ENCODE data around the gene SLN. TPM values are rescaled to one million over a fixed set of nuclear protein-coding genes. Genes with fewer than 3 reads are reported as not detected.

Gene SLN
- total RNA-seq, 1 donor from 2014 or later = not detected

DNA sequence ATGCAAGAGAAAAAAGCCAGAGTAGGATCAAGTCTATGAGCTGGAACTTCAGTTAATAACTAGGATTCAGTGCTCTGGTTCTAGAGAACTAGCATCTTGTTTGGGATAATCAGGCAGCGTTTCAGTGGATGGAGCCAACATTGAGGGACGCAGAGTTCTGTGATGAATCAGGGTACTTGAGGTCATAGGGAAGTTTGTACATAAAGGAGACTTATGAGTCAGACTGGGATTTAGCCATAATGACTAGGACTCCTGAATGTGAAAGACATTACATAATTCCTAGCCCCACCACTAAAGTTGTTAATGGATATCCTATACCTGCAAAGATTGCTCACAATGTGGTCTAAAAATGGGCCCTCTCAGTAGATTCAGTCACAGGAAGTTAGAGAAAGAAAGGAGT, 6.8 kb downstream of the SLN start:
- H2AFZ ChIP-seq (replicated peaks) = no peak overlapping the region
- Mint-ChIP-seq H3K36me3 (no peaks in the 10 kb centered on the region), H3K9me3 (no peaks in the 10 kb centered on the region), H3K27ac (no peak overlapping the region), H3K4me1 (peaks cover 4% of the 10 kb centered on the region), H3K4me3 (no peak overlapping the region), H3K27me3 (ENCODE audit: insufficient read depth, low read depth) (no peaks in the 10 kb centered on the region)
- no peaks in the 10 kb centered on the region for H3K79me2 ChIP-seq (ENCODE audit: low read depth)
- no peak overlapping the region for H3K9ac ChIP-seq
- H3K4me3 ChIP-seq = no peak overlapping the region
- H3K4me2 ChIP-seq = no peak overlapping the region
- no peak for DNase-seq (ENCODE audit: low spot score)
- no peaks in the 10 kb centered on the region for H3K4me1 ChIP-seq
- H3K36me3 ChIP-seq = no peaks in the 10 kb centered on the region
- no peaks in the 10 kb centered on the region for H3K9me3 ChIP-seq (ENCODE audit: low read depth)
- no peaks in the 10 kb centered on the region for H3K27me3 ChIP-seq
- H3K27ac ChIP-seq = no peak overlapping the region
- TF ChIP-seq, protein P1, sequence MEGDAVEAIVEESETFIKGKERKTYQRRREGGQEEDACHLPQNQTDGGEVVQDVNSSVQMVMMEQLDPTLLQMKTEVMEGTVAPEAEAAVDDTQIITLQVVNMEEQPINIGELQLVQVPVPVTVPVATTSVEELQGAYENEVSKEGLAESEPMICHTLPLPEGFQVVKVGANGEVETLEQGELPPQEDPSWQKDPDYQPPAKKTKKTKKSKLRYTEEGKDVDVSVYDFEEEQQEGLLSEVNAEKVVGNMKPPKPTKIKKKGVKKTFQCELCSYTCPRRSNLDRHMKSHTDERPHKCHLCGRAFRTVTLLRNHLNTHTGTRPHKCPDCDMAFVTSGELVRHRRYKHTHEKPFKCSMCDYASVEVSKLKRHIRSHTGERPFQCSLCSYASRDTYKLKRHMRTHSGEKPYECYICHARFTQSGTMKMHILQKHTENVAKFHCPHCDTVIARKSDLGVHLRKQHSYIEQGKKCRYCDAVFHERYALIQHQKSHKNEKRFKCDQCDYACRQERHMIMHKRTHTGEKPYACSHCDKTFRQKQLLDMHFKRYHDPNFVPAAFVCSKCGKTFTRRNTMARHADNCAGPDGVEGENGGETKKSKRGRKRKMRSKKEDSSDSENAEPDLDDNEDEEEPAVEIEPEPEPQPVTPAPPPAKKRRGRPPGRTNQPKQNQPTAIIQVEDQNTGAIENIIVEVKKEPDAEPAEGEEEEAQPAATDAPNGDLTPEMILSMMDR (IDR thresholded peaks at IDR 0.05) = no peak
- no peak for TF ChIP-seq EZH2 (IDR thresholded peaks at IDR 0.05)
- TF ChIP-seq EZH2phosphoT487 (IDR thresholded peaks at IDR 0.05) = no peak
- H4K20me1 ChIP-seq (ENCODE audit: low read depth) = no peaks in the 10 kb centered on the region
- H3F3A ChIP-seq (ENCODE audit: low read depth) = no peaks in the 10 kb centered on the region

DNA sequence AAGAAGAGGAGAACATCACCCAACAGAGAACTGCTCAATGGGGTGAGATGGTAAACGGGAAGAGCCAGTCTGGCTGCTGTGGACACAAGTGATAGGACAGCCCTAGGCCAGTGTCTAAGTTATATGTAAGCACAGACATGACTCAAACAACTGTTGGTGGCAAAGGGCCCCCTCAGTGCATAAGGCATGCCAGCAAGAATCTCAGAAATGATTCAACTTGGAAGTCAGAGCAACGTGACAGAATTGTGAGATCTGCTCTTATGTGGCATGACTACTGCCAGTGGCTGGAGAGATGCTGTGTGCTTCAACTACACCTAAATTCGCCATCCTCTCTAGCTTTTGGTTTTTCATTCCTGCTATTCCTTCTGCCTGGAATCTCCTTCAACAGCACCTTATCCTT, 7.4 kb downstream of the SLN start:
- H3K27me3 ChIP-seq = no peaks in the 10 kb centered on the region
- H3K79me2 ChIP-seq (ENCODE audit: low read depth) = no peaks in the 10 kb centered on the region
- H3K9me3 ChIP-seq (ENCODE audit: low read depth) = no peaks in the 10 kb centered on the region
- H3K4me2 ChIP-seq = no peak overlapping the region
- Mint-ChIP-seq H3K9me3 (no peaks in the 10 kb centered on the region), H3K27ac (no peak overlapping the region), H3K4me1 (peaks cover 9% of the 10 kb centered on the region), H3K36me3 (no peaks in the 10 kb centered on the region), H3K4me3 (no peak overlapping the region), H3K27me3 (ENCODE audit: insufficient read depth, low read depth) (no peaks in the 10 kb centered on the region)
- no peak overlapping the region for H3K4me3 ChIP-seq
- no peak for DNase-seq (ENCODE audit: low spot score)
- H3K36me3 ChIP-seq = no peaks in the 10 kb centered on the region
- H3K4me1 ChIP-seq = no peaks in the 10 kb centered on the region
- TF ChIP-seq, protein P1 (IDR thresholded peaks at IDR 0.05) = no peak
- TF ChIP-seq EZH2phosphoT487 (IDR thresholded peaks at IDR 0.05) = no peak
- no peak for TF ChIP-seq EZH2 (IDR thresholded peaks at IDR 0.05)
- no peak overlapping the region for H3K27ac ChIP-seq
- no peak overlapping the region for H3K9ac ChIP-seq
- no peaks in the 10 kb centered on the region for H4K20me1 ChIP-seq (ENCODE audit: low read depth)
- no peak overlapping the region for H2AFZ ChIP-seq (replicated peaks)
- no peaks in the 10 kb centered on the region for H3F3A ChIP-seq (ENCODE audit: low read depth)

DNA sequence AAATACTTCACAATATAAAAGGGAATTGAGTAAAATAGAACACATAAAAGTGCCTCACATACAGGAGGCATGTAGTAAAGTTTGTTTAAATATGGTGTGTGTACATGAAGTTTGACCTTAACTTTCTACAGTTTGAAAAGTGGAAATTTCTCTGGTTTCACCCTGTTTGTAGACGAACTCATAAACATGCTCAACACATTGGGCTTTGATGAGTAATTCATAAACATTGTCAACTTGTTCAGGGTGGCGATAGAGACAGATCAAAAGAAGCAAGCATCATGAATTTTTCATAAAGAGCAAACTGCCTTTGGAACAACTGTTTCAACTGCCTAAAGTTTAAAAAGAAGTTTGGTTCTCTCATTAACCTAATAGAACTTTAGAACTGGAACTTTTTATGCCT, 9.1 kb downstream of the SLN start:
- no peak overlapping the region for H3K4me3 Mint-ChIP-seq
- no peaks in the 10 kb centered on the region for H3K4me1 ChIP-seq
- DNase-seq (ENCODE audit: low spot score) = no peak
- H3K4me2 ChIP-seq = no peak overlapping the region
- no peaks in the 10 kb centered on the region for H3K36me3 Mint-ChIP-seq
- no peak overlapping the region for H3K27ac Mint-ChIP-seq
- no peaks in the 10 kb centered on the region for H3K27me3 ChIP-seq
- H3K4me1 Mint-ChIP-seq = peaks cover 9% of the 10 kb centered on the region
- H3K36me3 ChIP-seq = no peaks in the 10 kb centered on the region
- no peaks in the 10 kb centered on the region for H3K9me3 Mint-ChIP-seq
- no peaks in the 10 kb centered on the region for H3K79me2 ChIP-seq (ENCODE audit: low read depth)
- H3K27ac ChIP-seq = no peak overlapping the region
- H3K9ac ChIP-seq = no peak overlapping the region
- no peaks in the 10 kb centered on the region for H3K9me3 ChIP-seq (ENCODE audit: low read depth)
- no peak overlapping the region for H2AFZ ChIP-seq (replicated peaks)
- H3K4me3 ChIP-seq = no peak overlapping the region
- TF ChIP-seq EZH2 (IDR thresholded peaks at IDR 0.05) (no peak), EZH2phosphoT487 (IDR thresholded peaks at IDR 0.05) (no peak)
- TF ChIP-seq, protein P1 (IDR thresholded peaks at IDR 0.05) = no peak
- H3F3A ChIP-seq (ENCODE audit: low read depth) = no peaks in the 10 kb centered on the region
- no peaks in the 10 kb centered on the region for H4K20me1 ChIP-seq (ENCODE audit: low read depth)
- H3K27me3 Mint-ChIP-seq (ENCODE audit: insufficient read depth, low read depth) = no peaks in the 10 kb centered on the region
